Stimulated activated CD8-positive, alpha-beta memory T cell treated with anti-CD3 and anti-CD28 coated beads, Interleukin-4, amount 100 ng/mL, for 1 hour (primary cell): ENCODE results near the gene PPP1R15A.
"Not testable (repeated sequence)": the region's sequence is repeated elsewhere in the genome, so short reads cannot be mapped to it uniquely, and the experiment has no call there.

Experiments used
- DNase-seq, 2 donors: peaks; one replicate each; pipeline ENCODE4 v3.0.0-alpha.2; 2020; ENCODE audit warnings: low read depth in 2 of 2, low spot score in 1 of 2

Gene PPP1R15A

GRCh38 chr19:48872182-48872883 lies at the start of gene PPP1R15A:
PPP1R15A (plus strand) TSS chr19:48872421; CDS start chr19:48873234, 813 bp downstream.
- DNase-seq: peak; percentile 98

- no peak for DNase-seq
Measured at GRCh38 chr19:48822514-48822913, 49.7 kb upstream of the PPP1R15A start.

- no peak for DNase-seq
Measured at GRCh38 chr19:48826606-48827020, 45.6 kb upstream of the PPP1R15A start.

GRCh38 chr19:48830088-48830487 lies 42.1 kb upstream of the PPP1R15A start:
- DNase-seq: no peak

GRCh38 chr19:48830965-48831364 lies 41.3 kb upstream of the PPP1R15A start:
- no peak for DNase-seq

GRCh38 chr19:48833049-48833448 lies 39.2 kb upstream of the PPP1R15A start:
- no peak for DNase-seq

- no peak for DNase-seq
Measured at GRCh38 chr19:48833977-48834376, 38.2 kb upstream of the PPP1R15A start.

- peak; percentile 87 to 88 for DNase-seq
Measured at GRCh38 chr19:48835734-48836088, 36.5 kb upstream of the PPP1R15A start.

- no peak for DNase-seq
Measured at GRCh38 chr19:48836089-48837017, 35.9 kb upstream of the PPP1R15A start, which contains the start of gene HSD17B14. HSD17B14 (minus strand) TSS chr19:48836491; CDS start chr19:48836411, 80 bp downstream.

- DNase-seq: peak; percentile 56 to 67
Measured at GRCh38 chr19:48837051-48837524, 35.1 kb upstream of the PPP1R15A start.

- no peak for DNase-seq
Measured at GRCh38 chr19:48837687-48838086, 34.5 kb upstream of the PPP1R15A start.

- DNase-seq: no peak
Measured at GRCh38 chr19:48841047-48841446, 31.2 kb upstream of the PPP1R15A start.

GRCh38 chr19:48841571-48841970 lies 30.6 kb upstream of the PPP1R15A start:
- no peak for DNase-seq

- DNase-seq: peak in 1 of 2 donors; percentile 33
Measured at GRCh38 chr19:48842789-48843162, 29.4 kb upstream of the PPP1R15A start.

GRCh38 chr19:48844472-48844871 lies 27.7 kb upstream of the PPP1R15A start:
- DNase-seq: no peak

GRCh38 chr19:48845384-48845783 lies 26.8 kb upstream of the PPP1R15A start:
- DNase-seq: no peak

- not testable (repeated sequence) for DNase-seq
Measured at GRCh38 chr19:48846659-48847058, 25.6 kb upstream of the PPP1R15A start.

GRCh38 chr19:48852292-48852691 lies 19.9 kb upstream of the PPP1R15A start:
- no peak for DNase-seq

GRCh38 chr19:48853483-48853882 lies 18.7 kb upstream of the PPP1R15A start:
- DNase-seq: no peak

- no peak for DNase-seq
Measured at GRCh38 chr19:48854103-48854502, 18.1 kb upstream of the PPP1R15A start.

GRCh38 chr19:48856921-48857320 lies 15.3 kb upstream of the PPP1R15A start:
- no peak for DNase-seq
